GM18907 (cell line): ENCODE measurements around the gene BABAM2.
"Not testable (repeated sequence)": the region's sequence is repeated elsewhere in the genome, so short reads cannot be mapped to it uniquely, and the experiment has no call there.

Experiments used
- ATAC-seq: cut with Tn5 transposase; IDR thresholded peaks from one replicate; pipeline ENCODE4 v1.9.1; 2021; ENCODE audit warnings: mild to moderate bottlenecking, moderate library complexity; ENCODE audit not compliant: unreplicated experiment

The BABAM2 gene

DNA sequence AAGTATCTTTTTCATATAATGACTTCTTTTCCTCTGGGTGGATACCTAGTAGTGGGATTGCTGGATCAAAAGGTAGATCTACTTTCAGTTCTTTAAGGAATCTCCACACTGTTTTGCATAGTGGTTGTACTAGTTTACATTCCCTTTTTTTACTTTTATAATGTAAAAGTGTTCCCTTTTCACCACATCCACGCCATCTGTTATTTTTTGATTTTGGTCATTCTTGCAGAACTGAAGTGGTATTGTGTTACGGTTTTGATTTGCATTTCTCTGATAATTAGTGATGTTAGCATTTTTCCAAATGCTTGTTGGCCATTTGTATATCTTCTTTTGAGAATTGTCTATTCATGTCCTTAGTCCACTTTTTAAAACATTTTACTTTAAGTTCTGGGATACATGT, 127.9 kb downstream of the BABAM2 start:
- ATAC-seq, result not testable (repeated sequence)

- ATAC-seq, result not testable (repeated sequence)
Measured at GRCh38 chr2:28019521-28019920, 129.0 kb downstream of the BABAM2 start.

- ATAC-seq, result no peak
Measured at GRCh38 chr2:28021898-28022297, 131.4 kb downstream of the BABAM2 start.

DNA sequence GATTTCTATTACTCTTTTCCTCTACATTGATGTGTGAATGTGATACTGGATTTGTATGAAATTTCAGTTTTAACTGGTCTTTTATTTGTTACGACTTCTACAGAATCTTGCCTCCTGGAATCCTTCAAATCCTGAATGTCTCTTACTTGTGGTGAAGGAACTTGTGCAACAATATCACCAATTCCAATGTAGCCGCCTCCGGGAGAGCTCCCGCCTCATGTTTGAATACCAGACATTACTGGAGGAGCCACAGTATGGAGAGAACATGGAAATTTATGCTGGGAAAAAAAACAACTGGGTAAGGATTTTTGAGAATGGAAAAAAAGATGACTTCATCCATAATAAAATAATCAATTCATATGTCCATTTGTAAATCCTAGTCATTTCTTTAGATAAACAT, 134.6 kb downstream of the BABAM2 start:
- no peak for ATAC-seq

DNA sequence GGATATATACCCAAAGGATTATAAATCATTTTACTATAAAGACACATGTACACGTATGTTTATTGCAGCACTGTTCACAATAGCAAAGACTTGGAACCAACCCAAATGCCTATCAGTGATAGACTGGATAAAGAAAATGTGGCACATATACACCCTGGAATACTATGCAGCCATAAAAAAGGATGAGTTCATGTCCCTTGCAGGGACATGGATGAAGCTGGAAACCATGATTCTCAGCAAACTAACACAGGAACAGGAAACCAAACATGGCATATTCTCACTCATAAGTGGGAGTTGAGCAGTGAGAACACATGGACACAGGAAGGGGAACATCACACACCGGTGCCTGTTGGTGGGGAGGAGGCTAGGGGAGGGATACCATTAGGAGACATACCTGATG, 135.7 kb downstream of the BABAM2 start:
- not testable (repeated sequence) for ATAC-seq

- ATAC-seq, result no peak
Measured at GRCh38 chr2:28028025-28028424, 137.5 kb downstream of the BABAM2 start.

DNA sequence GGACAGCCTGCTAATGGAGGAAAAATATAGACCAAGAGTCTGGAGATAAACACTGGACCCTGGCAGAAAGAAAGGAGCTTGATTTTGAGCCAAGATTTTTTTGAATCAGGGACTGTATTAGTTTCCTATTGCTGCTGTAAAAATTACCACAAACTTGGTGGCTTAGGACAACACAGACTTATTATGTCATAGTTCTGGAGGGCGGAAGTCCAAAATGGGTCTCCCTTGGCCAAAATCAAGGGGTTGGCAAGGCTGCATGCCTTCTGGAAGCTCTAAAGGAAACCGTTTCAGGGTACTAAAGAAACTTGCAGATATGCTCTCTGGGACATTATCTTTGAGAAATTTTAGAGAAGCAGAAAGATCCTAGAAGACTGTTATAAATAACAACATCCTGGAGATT, 140.1 kb downstream of the BABAM2 start:
- no peak for ATAC-seq

- no peak for ATAC-seq
Measured at GRCh38 chr2:28032816-28033215, 142.3 kb downstream of the BABAM2 start.

- no peak for ATAC-seq
Measured at GRCh38 chr2:28034696-28035095, 144.2 kb downstream of the BABAM2 start.

DNA sequence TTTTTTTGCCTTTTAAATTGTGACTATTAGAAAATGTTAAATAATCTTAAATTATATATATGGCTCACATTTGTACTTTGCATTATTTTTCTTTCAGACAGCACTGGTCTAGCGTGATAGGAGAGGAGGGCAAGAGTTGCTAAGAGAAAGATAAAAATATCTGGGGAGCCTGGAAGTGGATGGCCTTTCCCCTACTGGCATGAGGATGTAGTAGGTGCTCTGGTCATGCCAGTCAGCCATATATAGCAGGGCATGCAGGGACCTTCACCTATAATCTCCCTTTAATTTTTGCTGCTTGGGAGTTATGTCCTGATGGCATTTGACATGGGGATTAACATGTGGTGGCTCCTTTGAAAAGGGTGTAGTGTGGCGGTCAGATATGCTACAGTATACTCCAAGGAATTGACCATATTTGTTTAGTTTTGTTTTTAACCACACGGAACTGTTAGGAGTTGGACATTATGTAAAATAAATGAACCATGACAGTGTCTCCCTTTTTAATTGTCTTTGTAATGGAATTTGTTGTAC, 144.7 kb downstream of the BABAM2 start:
- ATAC-seq, result no peak

DNA sequence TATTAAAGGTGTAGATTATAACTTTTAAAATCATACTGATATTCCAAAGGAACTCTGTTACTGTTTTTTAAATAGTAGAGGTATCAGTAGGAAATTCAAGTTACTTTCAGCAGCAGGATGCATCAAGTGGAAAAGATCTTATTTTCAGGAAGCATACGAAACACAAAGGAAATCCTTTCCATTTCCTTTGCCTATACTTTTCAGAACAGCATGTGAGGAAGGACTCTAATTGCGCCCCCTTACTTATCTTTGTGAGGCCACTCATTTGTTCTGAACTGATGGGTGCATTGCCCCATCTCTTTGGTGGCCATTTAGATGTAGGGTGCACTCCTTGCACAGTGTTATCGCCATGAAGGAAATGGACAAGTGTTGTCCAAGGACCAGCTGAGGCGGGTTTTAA, 145.3 kb downstream of the BABAM2 start:
- ATAC-seq, result no peak

- no peak for ATAC-seq
Measured at GRCh38 chr2:28036307-28036706, 145.8 kb downstream of the BABAM2 start.

GRCh38 chr2:28038722-28039121, 148.2 kb downstream of the BABAM2 start:
- ATAC-seq, result no peak

DNA sequence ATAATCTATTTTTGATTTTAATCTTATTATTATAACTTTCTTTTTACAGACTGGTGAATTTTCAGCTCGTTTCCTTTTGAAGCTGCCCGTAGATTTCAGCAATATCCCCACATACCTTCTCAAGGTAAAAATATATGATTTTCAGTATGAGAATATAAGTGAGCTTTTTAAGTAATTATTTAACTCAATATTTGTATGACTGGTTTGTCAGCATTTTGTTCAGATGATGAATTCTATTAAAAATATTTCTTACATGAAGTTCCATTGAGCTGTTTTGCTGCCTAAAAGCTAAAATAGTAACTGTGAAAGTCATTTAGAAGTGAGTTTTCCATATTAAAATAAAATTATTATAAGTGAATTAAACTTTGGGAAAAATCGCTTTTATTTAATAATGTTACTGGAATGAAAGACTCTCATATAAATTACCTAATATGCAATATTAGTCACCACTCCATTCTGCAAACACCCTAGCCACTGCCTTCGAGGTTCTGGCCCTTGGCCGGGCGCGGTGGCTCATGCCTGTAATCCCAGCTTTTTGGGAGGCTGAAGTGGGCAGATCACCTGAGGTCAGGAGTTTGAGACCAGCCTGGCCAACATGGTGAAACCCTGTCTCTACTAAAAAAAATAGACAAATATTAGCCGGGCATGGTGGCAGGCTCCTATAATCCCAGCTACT, 155.3 kb downstream of the BABAM2 start:
- ATAC-seq, result no peak

DNA sequence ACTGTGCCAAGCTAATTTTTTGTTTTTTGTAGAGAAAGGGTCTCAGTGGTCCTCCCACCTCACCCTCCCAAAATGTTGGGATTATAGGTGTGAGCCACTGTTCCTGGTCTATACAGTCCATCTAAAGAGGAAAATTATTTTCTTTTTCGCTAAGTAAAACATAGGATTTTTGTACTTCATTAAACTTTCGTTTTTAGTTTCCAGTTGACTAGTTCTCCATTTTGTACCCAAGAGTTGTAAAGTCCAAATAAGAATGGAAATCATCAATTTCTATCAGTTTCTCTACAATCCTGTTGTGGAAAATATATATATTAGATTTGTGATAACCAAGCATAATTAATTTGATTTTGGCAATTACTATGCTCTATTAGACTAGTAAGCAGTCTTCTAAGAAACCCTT, 156.4 kb downstream of the BABAM2 start:
- ATAC-seq, result no peak

GRCh38 chr2:28047681-28048080, 157.2 kb downstream of the BABAM2 start:
- no peak for ATAC-seq

DNA sequence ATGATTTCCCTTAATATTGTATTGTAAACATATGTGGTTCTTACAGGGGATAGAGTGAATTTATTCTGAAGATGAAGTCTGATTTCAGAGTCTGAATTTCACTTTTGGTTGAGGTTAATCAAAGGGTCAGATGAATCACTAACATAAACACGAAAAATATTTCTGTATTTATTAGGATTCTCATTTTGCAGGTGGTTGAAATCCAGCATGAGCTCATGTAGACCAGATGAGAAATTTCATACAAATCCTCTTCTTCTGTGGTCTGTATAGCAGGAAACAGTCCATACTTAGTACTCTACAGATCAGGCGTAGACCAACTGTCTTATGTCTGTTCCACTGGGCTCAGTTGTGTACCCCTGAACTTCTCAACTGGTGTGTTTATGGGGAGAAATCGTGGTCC, 157.8 kb downstream of the BABAM2 start:
- no peak for ATAC-seq

DNA sequence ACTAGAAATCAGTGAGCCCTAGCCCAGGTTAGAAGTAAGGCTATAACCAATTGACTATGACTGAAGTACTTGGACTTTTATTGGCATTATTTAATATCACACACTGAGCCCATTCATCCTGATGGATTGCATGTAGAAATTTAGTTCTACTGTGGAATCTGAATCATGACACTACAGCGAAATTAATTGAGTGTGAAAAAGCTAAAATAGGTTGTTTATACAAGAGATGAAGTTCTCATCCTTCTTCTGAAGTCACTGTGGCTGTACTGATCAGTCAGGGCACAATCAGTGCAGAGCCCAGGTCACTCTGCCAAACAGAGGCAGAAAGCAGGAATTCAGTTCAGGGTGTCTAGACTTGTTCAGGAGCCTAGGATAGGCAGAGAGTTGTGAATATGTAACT, 158.9 kb downstream of the BABAM2 start:
- ATAC-seq, result no peak

GRCh38 chr2:28049899-28050298, 159.4 kb downstream of the BABAM2 start:
- ATAC-seq, result no peak

GRCh38 chr2:28052691-28053090, 162.2 kb downstream of the BABAM2 start:
- no peak for ATAC-seq

DNA sequence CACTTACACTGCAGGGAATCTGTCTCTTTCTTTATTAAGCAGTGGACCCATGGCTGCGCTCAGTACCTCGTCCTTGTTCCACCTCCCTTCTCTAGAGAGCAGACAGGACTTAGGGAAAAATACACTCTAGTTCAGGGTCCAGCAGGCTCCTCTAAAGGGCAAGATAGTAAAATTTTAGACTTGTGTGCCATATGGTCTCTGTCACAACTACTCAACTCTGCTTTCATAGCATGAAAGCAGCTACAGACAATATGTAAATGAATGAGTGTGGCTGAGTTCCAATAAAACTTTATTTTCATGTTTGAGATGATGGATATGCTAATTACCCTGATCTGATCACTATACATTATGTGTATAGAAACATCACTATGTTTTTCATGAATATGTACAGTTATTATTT, 163.1 kb downstream of the BABAM2 start:
- no peak for ATAC-seq

DNA sequence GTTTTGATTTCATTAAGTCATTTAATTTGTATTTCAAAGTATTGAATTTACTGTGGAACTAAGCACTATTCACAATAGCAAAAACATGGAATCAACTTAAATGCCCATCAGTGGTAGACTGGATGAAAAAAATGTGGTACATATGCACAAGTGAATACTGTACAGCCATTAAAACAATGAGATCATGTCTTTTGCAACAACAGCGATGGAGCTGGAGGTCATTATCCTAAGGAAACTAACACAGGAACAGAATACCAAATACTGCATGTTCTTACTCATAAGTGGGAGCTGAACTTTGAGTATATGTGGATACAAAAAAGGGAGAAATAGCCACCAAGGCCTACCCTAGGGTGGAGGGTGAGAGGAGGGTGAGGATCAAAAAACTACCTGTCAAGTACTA, 164.4 kb downstream of the BABAM2 start:
- no peak for ATAC-seq

DNA sequence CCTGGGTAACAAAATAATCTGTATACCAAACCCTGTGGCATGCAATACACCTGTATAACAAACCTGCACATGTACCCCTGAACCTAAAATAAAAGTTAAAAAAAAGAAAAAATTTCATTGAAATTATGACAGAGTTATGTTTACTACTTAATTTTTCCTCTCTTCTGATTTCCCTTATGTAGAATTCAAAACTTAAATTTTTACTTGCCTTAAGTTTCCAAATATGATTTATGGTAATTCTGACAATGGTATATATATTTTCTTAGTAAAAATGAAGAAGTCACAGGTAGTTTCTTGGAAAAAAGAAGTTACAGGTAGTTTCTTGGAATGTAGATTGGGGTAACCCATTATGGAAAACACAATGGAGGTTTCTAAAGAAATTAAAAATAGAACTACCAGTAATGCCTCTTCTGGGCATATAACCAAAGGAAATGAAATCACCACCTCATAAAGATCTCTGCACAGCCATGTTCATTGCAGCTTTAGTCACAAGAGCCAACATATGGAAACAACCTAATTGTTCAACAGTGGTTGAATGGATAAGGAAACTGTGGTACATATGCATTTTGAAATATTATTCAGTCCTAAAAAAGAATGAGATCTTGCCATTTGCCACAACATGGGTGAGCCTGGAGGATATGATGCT, 164.9 kb downstream of the BABAM2 start:
- ATAC-seq, result no peak
